ENCODE measurements around the gene TSPAN18. TPM values are rescaled to one million over a fixed set of nuclear protein-coding genes. Genes with fewer than 3 reads are reported as not detected.

The TSPAN18 gene
- total RNA-seq, 1 donor from 2014 or later, result 46.4 TPM

DNA sequence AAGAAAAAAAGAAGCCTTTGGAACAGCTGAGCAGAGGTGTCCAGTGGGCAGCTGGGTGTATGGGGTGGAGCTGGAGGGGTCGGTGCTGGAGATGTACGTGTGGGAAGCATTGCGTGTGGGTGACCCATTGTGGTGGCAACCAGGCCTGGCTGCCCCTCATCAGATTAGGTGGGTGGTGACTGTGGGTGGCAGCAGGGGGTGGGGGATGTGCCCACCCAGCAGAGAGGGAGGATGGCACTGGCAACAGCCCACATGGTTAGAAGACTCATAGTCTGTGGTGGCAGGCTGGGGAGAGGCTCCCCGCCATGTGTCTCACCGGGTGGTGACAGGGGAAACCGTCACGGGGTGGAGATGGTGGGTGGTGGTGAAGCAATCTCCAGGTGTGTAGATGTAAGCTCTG lies 196.4 kb downstream of the TSPAN18 start:
- ATAC-seq, result no peak

DNA sequence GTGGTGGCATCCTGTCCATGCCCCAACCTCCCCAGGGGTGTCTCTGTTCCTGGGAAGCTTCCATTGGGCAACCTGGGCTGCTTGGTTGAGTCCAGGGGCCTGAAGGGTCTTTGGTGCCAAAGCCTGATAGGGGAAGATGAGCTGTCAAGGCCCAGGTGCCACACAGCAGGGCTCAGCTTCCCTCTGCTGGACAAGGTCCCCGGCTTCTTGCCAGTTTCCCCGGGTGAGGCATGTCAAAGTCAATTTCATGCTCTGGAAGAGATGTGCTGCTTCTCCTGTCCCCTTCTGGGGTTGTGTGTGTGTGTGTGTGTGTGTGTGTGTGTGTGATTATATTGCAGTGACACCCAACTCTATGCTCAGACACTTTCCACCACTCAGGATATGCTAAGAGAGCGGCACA lies 197.0 kb downstream of the TSPAN18 start:
- no peaks in the 10 kb centered on the region for H3K4me1 ChIP-seq
- intact Hi-C loops (cut with DNase I), result no loop called here
- no peak overlapping the region for H3K27ac ChIP-seq
- H3K27me3 ChIP-seq, result no peaks in the 10 kb centered on the region
- TF ChIP-seq, protein P1, sequence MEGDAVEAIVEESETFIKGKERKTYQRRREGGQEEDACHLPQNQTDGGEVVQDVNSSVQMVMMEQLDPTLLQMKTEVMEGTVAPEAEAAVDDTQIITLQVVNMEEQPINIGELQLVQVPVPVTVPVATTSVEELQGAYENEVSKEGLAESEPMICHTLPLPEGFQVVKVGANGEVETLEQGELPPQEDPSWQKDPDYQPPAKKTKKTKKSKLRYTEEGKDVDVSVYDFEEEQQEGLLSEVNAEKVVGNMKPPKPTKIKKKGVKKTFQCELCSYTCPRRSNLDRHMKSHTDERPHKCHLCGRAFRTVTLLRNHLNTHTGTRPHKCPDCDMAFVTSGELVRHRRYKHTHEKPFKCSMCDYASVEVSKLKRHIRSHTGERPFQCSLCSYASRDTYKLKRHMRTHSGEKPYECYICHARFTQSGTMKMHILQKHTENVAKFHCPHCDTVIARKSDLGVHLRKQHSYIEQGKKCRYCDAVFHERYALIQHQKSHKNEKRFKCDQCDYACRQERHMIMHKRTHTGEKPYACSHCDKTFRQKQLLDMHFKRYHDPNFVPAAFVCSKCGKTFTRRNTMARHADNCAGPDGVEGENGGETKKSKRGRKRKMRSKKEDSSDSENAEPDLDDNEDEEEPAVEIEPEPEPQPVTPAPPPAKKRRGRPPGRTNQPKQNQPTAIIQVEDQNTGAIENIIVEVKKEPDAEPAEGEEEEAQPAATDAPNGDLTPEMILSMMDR (IDR thresholded peaks at IDR 0.05), result no peak
- no peaks in the 10 kb centered on the region for H3K36me3 ChIP-seq
- ATAC-seq (no peak), DNase-seq (no peak)
- no peaks in the 10 kb centered on the region for H3K9me3 ChIP-seq
- no peak overlapping the region for H3K4me3 ChIP-seq

More for the DNA sequence above, 196.4 kb downstream of the TSPAN18 start:
- no peaks in the 10 kb centered on the region for H3K4me1 ChIP-seq
- TF ChIP-seq, protein P1 (IDR thresholded peaks at IDR 0.05), result no peak
- no peaks in the 10 kb centered on the region for H3K9me3 ChIP-seq
- no peak overlapping the region for H3K4me3 ChIP-seq
- no peaks in the 10 kb centered on the region for H3K27me3 ChIP-seq
- intact Hi-C loops (cut with DNase I), result no loop called here
- no peaks in the 10 kb centered on the region for H3K36me3 ChIP-seq
- no peak overlapping the region for H3K27ac ChIP-seq
- no peak for DNase-seq

DNA sequence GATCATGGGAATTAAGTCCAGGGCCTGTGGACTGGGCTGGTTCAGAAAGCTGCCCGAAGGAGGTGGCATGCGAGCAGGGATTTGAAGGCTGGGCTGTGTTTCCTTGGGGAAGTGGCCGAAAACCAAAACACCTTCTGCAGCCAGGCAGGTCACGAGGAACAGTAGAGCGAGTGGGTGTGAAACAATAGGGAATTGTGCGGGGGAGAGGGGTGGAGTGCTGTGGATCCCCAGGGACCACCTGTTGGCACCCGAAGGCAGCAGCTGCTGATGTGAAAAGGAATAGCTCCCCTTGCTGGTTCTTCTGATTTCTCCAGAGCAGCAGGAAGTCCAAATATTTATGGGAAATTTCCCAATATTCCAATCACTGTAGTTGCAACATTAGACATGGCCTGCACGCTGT lies 199.3 kb downstream of the TSPAN18 start:
- H3K36me3 ChIP-seq, result no peaks in the 10 kb centered on the region
- no peaks in the 10 kb centered on the region for H3K27me3 ChIP-seq
- ATAC-seq, result no peak
- TF ChIP-seq, protein P1 (IDR thresholded peaks at IDR 0.05), result no peak
- no peak for DNase-seq
- no peak overlapping the region for H3K4me3 ChIP-seq
- H3K9me3 ChIP-seq, result no peaks in the 10 kb centered on the region
- no peaks in the 10 kb centered on the region for H3K4me1 ChIP-seq
- H3K27ac ChIP-seq, result no peak overlapping the region
- intact Hi-C loops (cut with DNase I), result no loop called here

DNA sequence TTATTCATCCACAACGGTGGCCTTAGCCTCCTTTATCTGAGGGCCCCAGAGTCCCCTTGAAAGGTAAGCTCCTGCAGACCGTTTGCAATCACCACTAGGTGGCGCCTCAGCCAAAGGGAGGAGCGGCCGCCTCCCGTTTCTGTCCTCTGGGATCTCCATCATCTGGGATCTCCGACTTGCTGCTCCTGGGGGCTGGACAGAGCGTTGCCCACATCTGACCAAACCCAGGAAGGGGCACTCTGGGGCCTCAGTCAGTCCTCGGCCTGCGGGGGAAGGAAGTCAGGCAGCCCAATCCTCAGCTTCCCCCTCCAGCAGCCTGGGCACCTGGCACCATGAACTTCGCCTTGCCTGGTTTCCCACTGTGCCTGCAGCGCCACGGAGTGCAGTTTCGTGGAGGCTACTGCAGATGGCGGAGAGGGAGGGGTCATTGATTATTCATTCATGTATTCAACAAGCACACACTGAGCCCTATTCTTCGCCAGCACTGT lies 200.5 kb downstream of the TSPAN18 start:
- Histone ChIP-seq H3K4me3 (no peak overlapping the region), H3K36me3 (no peaks in the 10 kb centered on the region), H3K9me3 (no peaks in the 10 kb centered on the region), H3K27me3 (no peaks in the 10 kb centered on the region), H3K27ac (no peak overlapping the region), H3K4me1 (no peaks in the 10 kb centered on the region)
- intact Hi-C loops (cut with DNase I), result no loop called here
- peak; percentile 82 for DNase-seq
- TF ChIP-seq, protein P1 (IDR thresholded peaks at IDR 0.05), result peak; percentile 87
- ATAC-seq, result peak; percentile 76

DNA sequence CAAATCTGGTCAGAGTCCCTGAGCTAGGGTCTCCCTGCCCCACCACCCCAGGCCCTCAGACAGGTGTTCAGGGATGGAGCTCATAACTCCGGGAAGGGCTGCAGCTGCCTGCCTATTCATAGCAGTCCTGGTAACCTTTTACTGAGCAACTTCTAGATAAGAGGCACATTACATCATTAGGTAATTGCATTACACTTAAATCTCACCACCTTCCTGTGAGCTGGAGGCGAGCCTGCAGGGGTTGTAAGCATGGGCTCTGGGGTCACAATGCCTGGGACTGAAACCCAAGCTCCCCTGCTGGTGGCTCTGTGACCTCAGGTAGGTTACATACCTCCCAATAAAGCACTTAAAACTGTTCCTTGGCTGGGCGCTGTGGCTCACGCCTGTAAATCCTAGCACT lies 201.4 kb downstream of the TSPAN18 start:
- intact Hi-C loops (cut with DNase I), result no loop called here
- H3K36me3 ChIP-seq, result no peaks in the 10 kb centered on the region
- ATAC-seq (no peak), DNase-seq (no peak)
- no peak overlapping the region for H3K4me3 ChIP-seq
- H3K27me3 ChIP-seq, result no peaks in the 10 kb centered on the region
- no peaks in the 10 kb centered on the region for H3K4me1 ChIP-seq
- no peaks in the 10 kb centered on the region for H3K9me3 ChIP-seq
- H3K27ac ChIP-seq, result no peak overlapping the region
- TF ChIP-seq, protein P1 (IDR thresholded peaks at IDR 0.05), result no peak

DNA sequence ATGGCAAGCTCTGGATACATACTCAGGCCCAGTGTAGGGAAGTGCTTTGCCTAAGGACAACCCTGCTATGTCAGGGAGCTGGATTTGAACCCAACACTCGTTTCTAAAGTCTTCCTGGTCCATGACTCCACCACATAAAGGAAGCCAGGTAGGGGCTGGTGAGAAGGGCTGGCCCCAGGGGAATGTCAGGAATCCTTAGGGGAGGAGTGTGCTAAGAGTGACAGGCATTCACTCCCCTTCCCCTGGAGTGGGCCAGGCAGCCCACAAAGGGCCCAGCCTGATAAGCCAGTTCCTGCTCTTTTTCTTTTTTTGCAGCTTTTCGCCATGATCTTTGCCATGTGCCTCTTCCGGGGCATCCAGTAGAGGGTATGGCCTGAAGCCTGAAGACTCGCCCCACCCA lies 202.1 kb downstream of the TSPAN18 start:
- Histone ChIP-seq H3K36me3 (no peaks in the 10 kb centered on the region), H3K9me3 (no peaks in the 10 kb centered on the region), H3K4me1 (no peaks in the 10 kb centered on the region), H3K4me3 (no peak overlapping the region), H3K27ac (no peak overlapping the region), H3K27me3 (no peaks in the 10 kb centered on the region)
- TF ChIP-seq, protein P1 (IDR thresholded peaks at IDR 0.05), result no peak
- intact Hi-C loops (cut with DNase I), result no loop called here
- no peak for DNase-seq
- ATAC-seq, result no peak
